H1 (cell line): ENCODE data around the gene FJX1. TPM values are rescaled to one million over a fixed set of nuclear protein-coding genes. Genes with fewer than 3 reads are reported as not detected.

Experiments used
- CTCF ChIA-PET: fragments of 300-600 bp; sonication (Branson Sonifier 250); formaldehyde crosslinking; loops from one replicate; lab custom pipeline; 2021; ENCODE audit not compliant: partially characterized antibody; lab: Charles Lee
- POLR2A ChIA-PET: fragments of 300-600 bp; sonication (Branson Sonifier 250); formaldehyde crosslinking; loops from one replicate; lab custom pipeline; 2021; ENCODE audit warnings: inconsistent platforms; ENCODE audit not compliant: partially characterized antibody; lab: Charles Lee
- DNase-seq, 2 experiments: peaks; one replicate each; pipeline versions ENCODE4 v3.0.0 to v3.0.0-alpha.2; 2010 to 2022; ENCODE audit warnings: low spot score in 2 of 2, low read depth in 1 of 2, mixed read lengths in 1 of 2
- FAIRE-seq: peaks from 2 replicates; lab custom pipeline; 2011; peaks lifted over from hg19 to GRCh38; lab: Jason Lieb, UNC
- H2AFZ ChIP-seq: 2 replicates; pipeline ENCODE4 v1.8.1; 2012; ENCODE audit warnings: low read length, inconsistent platforms
- H2AK5ac ChIP-seq: 2 replicates; pipeline ENCODE4 v1.6.1; 2013; ENCODE audit warnings: low read depth, low read length
- H2BK120ac ChIP-seq: replicated peaks from 2 replicates; pipeline ENCODE3; 2013; ENCODE audit warnings: low read depth, low read length, inconsistent platforms
- H2BK12ac ChIP-seq: 2 replicates; pipeline ENCODE4 v1.6.1; 2013; ENCODE audit warnings: low read depth, low read length
- H2BK15ac ChIP-seq: 2 replicates; pipeline ENCODE4 v1.6.1; 2013; ENCODE audit warnings: low read length
- H2BK20ac ChIP-seq: 2 replicates; pipeline ENCODE4 v1.6.1; 2013; ENCODE audit warnings: low read length
- H2BK5ac ChIP-seq: 2 replicates; pipeline ENCODE4 v1.6.1; 2013; ENCODE audit warnings: low read depth, low read length
- H3K14ac ChIP-seq: 2 replicates; pipeline ENCODE4 v1.6.1; 2013; ENCODE audit warnings: inconsistent platforms; ENCODE audit not compliant: insufficient read length
- H3K18ac ChIP-seq: 2 replicates; pipeline ENCODE4 v1.6.1; 2013; ENCODE audit warnings: low read length; ENCODE audit errors: extremely low read depth
- H3K23ac ChIP-seq: 2 replicates; pipeline ENCODE4 v1.6.1; 2013; ENCODE audit warnings: inconsistent platforms; ENCODE audit not compliant: insufficient read length
- H3K23me2 ChIP-seq: 2 replicates; pipeline ENCODE4 v1.6.1; 2013; ENCODE audit warnings: low read depth, low read length
- H3K27ac ChIP-seq: 2 replicates; pipeline ENCODE4 v1.6.1; 2011; ENCODE audit warnings: low read depth, low read length, inconsistent platforms
- H3K27me3 ChIP-seq, 4 experiments: replicated peaks in 1 of 4; 1 replicate in 1 of 4; 2 replicates in 3 of 4; pipeline versions ENCODE4 v1.6.1 to v1.8.1; 2011 to 2013; ENCODE audit warnings: low read length in 3 of 4, mild to moderate bottlenecking in 3 of 4, inconsistent platforms in 2 of 4, mixed read lengths in 2 of 4, moderate library complexity in 1 of 4; ENCODE audit not compliant: control insufficient read depth in 3 of 4, insufficient read depth in 3 of 4; ENCODE audit errors: extremely low read depth in 1 of 4
- H3K36me3 ChIP-seq, 4 experiments: 2 replicates each; pipeline versions ENCODE4 v1.6.1 to v1.8.1; 2011 to 2013; ENCODE audit warnings: mild to moderate bottlenecking in 4 of 4, low read length in 3 of 4, moderate library complexity in 2 of 4, control low read depth in 1 of 4, inconsistent platforms in 1 of 4; ENCODE audit not compliant: insufficient read depth in 4 of 4, control insufficient read depth in 2 of 4
- H3K4ac ChIP-seq: replicated peaks from 2 replicates; pipeline ENCODE3; 2013; ENCODE audit warnings: low read length, low read depth, mixed read lengths, inconsistent platforms; ENCODE audit not compliant: insufficient read length
- H3K4me1 ChIP-seq, 4 experiments: replicated peaks in 1 of 4; 1 replicate in 1 of 4; 2 replicates in 3 of 4; pipeline versions ENCODE4 v1.6.1 to v1.8.1; 2011 to 2013; ENCODE audit warnings: low read length in 3 of 4, inconsistent platforms in 2 of 4, mixed read lengths in 1 of 4; ENCODE audit not compliant: insufficient read depth in 4 of 4, control insufficient read depth in 3 of 4
- H3K4me2 ChIP-seq, 2 experiments: 2 replicates each; pipeline versions ENCODE4 v1.6.1 to v1.8.1; 2011 to 2013; ENCODE audit warnings: low read depth in 2 of 2, low read length in 2 of 2, control low read depth in 1 of 2, inconsistent platforms in 1 of 2, mild to moderate bottlenecking in 1 of 2; ENCODE audit not compliant: insufficient read depth in 1 of 2
- H3K4me3 ChIP-seq, 4 experiments: fragments of 200-600, 300-600 bp in 1 of 4; sonication (generic), shearing (Covaris generic), sonication (Bioruptor Twin) in 1 of 4; 2 replicates each; pipeline versions ENCODE4 v1.5.1 to v1.8.1; 2011 to 2016; ENCODE audit warnings: low read length in 4 of 4, low read depth in 3 of 4, control low read depth in 2 of 4, inconsistent platforms in 2 of 4, mild to moderate bottlenecking in 2 of 4, mixed read lengths in 1 of 4, moderate library complexity in 1 of 4; ENCODE audit not compliant: insufficient read depth in 2 of 4; ENCODE audit errors: extremely low read depth in 1 of 4
- H3K56ac ChIP-seq: replicated peaks from 2 replicates; pipeline ENCODE3; 2013; ENCODE audit warnings: low read depth, mild to moderate bottlenecking, mixed read lengths, low read length, inconsistent platforms; ENCODE audit not compliant: insufficient read length
- H3K79me1 ChIP-seq: 2 replicates; pipeline ENCODE4 v1.6.1; 2013; ENCODE audit warnings: low read depth, low read length, control low read depth
- H3K79me2 ChIP-seq, 2 experiments: 2 replicates each; pipeline versions ENCODE4 v1.6.1 to v1.8.1; 2012 to 2013; ENCODE audit warnings: low read length in 2 of 2, mild to moderate bottlenecking in 2 of 2, inconsistent platforms in 1 of 2; ENCODE audit not compliant: insufficient read depth in 2 of 2, control insufficient read depth in 1 of 2
- H3K9ac ChIP-seq, 4 experiments: replicated peaks in 1 of 4; 1 replicate in 1 of 4; 2 replicates in 3 of 4; pipeline versions ENCODE4 v1.6.1 to v1.8.1; 2011 to 2013; ENCODE audit warnings: low read depth in 3 of 4, low read length in 3 of 4, control low read depth in 2 of 4, mild to moderate bottlenecking in 2 of 4, moderate library complexity in 2 of 4, inconsistent platforms in 1 of 4; ENCODE audit errors: extremely low read depth in 1 of 4
- H3K9me3 ChIP-seq, 2 experiments: 2 replicates each; pipeline versions ENCODE4 v1.6.1 to v1.8.1; 2012 to 2013; ENCODE audit warnings: mild to moderate bottlenecking in 2 of 2, moderate library complexity in 2 of 2, control low read depth in 1 of 2, inconsistent platforms in 1 of 2, low read depth in 1 of 2, low read length in 1 of 2, mixed read lengths in 1 of 2; ENCODE audit not compliant: insufficient read depth in 2 of 2
- H4K20me1 ChIP-seq, 2 experiments: replicated peaks in 1 of 2; 2 replicates each; pipeline versions ENCODE3 to v1.8.1; 2011 to 2013; ENCODE audit warnings: inconsistent platforms in 2 of 2, low read length in 2 of 2, mild to moderate bottlenecking in 1 of 2; ENCODE audit not compliant: insufficient read depth in 2 of 2, control insufficient read depth in 1 of 2
- H4K5ac ChIP-seq: 2 replicates; pipeline ENCODE4 v1.6.1; 2013; ENCODE audit warnings: low read length, low read depth, mixed read lengths, inconsistent platforms; ENCODE audit not compliant: insufficient read length
- H4K8ac ChIP-seq: 2 replicates; pipeline ENCODE4 v1.8.0; 2013; ENCODE audit warnings: mild to moderate bottlenecking, moderate library complexity, low read length, inconsistent platforms; ENCODE audit not compliant: insufficient read depth; ENCODE audit errors: extremely low read depth
- H4K91ac ChIP-seq: replicated peaks from 2 replicates; pipeline ENCODE3; 2013; ENCODE audit warnings: low read length, mixed read lengths, inconsistent platforms; ENCODE audit not compliant: insufficient read length
- CBX5 ChIP-seq: fragments of 300-800, 300-1000 bp; sonication (generic); IDR thresholded peaks from 2 replicates; pipeline ENCODE4 v1.7.1; 2016; ENCODE audit warnings: antibody characterized with exemption, low read length, low read depth
- CBX8 ChIP-seq: fragments of 300-800, 300-1000 bp; sonication (generic); IDR thresholded peaks from 2 replicates; pipeline ENCODE4 v1.7.1; 2016; ENCODE audit warnings: low read depth, low read length, borderline replicate concordance
- CTCF ChIP-seq, 3 experiments: IDR thresholded peaks; 1 replicate in 2 of 3; 2 replicates in 1 of 3; pipeline versions ENCODE4 v1.5.1 to v1.6.1; 2011; ENCODE audit warnings: low read length in 3 of 3, mild to moderate bottlenecking in 3 of 3, inconsistent platforms in 2 of 3, low read depth in 1 of 3, moderate library complexity in 1 of 3; ENCODE audit not compliant: insufficient read depth in 1 of 3; ENCODE audit errors: control extremely low read depth in 1 of 3
- EGR1 ChIP-seq: IDR thresholded peaks from 2 replicates; pipeline ENCODE4 v1.6.1; 2011; ENCODE audit warnings: low read depth, low read length, borderline replicate concordance
- EZH2 ChIP-seq: fragments of 200-600 bp; sonication (generic); IDR thresholded peaks from 2 replicates; pipeline ENCODE4 v1.7.1; 2012; ENCODE audit warnings: low read depth, mild to moderate bottlenecking, moderate library complexity, low read length, inconsistent platforms; ENCODE audit not compliant: severe bottlenecking
- FOSL1 ChIP-seq: IDR thresholded peaks from 2 replicates; pipeline ENCODE4 v1.6.1; 2011; ENCODE audit warnings: mild to moderate bottlenecking, low read depth, low read length, moderate library complexity; ENCODE audit not compliant: insufficient read depth
- GTF2F1 ChIP-seq: IDR thresholded peaks from 2 replicates; pipeline ENCODE4 v1.6.1; 2012; ENCODE audit warnings: low read depth, low read length, improper control_type of control experiment, borderline replicate concordance
- HDAC2 ChIP-seq, 2 experiments: fragments of 300-600 bp in 1 of 2; sonication (generic) in 1 of 2; IDR thresholded peaks; 2 replicates each; pipeline ENCODE4 v1.6.1; 2011 to 2012; ENCODE audit warnings: low read depth in 2 of 2, low read length in 2 of 2, mild to moderate bottlenecking in 2 of 2, moderate library complexity in 2 of 2, borderline replicate concordance in 1 of 2, inconsistent platforms in 1 of 2
- HDAC6 ChIP-seq: IDR thresholded peaks from one replicate; pipeline ENCODE4 v1.7.1; 2012; ENCODE audit warnings: low read depth, mild to moderate bottlenecking, inconsistent platforms, low read length, moderate library complexity
- RBBP5 ChIP-seq: IDR thresholded peaks from 2 replicates; pipeline ENCODE4 v1.7.1; 2012; ENCODE audit warnings: low read depth, mild to moderate bottlenecking, inconsistent platforms, low read length, moderate library complexity, borderline replicate concordance
- SIRT6 ChIP-seq: IDR thresholded peaks from one replicate; pipeline ENCODE4 v1.7.1; 2012; ENCODE audit warnings: low read length, inconsistent platforms
- SP4 ChIP-seq: IDR thresholded peaks from 2 replicates; pipeline ENCODE4 v1.6.1; 2012; ENCODE audit warnings: low read length, inconsistent platforms
- TEAD4 ChIP-seq: IDR thresholded peaks from 2 replicates; pipeline ENCODE4 v1.6.1; 2012; ENCODE audit warnings: low read depth, low read length, inconsistent platforms, mixed read lengths
- polyA plus RNA-seq, 7 experiments: library from polyadenylated mRNA; depleted of rRNA in 3 of 7; stranded (reverse) in 5 of 7; unstranded in 2 of 7; fragments of >200 nt in 5 of 7; fragments of 200-250 nt in 2 of 7; gene quantifications; 1 replicate in 5 of 7; 2 replicates in 1 of 7; 4 replicates in 1 of 7; pipeline versions ENCODE4 v1.2.1 to v1.2.3, GENCODE V29; 2011 to 2013; ENCODE audit warnings: missing spikeins in 2 of 7, mixed read lengths in 2 of 7
- total RNA-seq: library from RNA; stranded (reverse); fragmentation: NEBNext Ultra II Directional; extraction: Animal tissue kit (Norgen Biotek cat#: 25700); gene quantifications from 2 replicates; pipeline ENCODE4 v1.2.1, GENCODE V29; 2021

The FJX1 gene
- total and polyA plus RNA-seq, 2 of the 8 experiments (the other 6 are each of a cell fraction or from before 2014, with no cell fraction given) = 6.3 to 13.3 TPM

GRCh38 chr11:35593143-35593542 is 25.1 kb upstream of the FJX1 start:
- no peak overlapping the region for H3K4me2 ChIP-seq
- H3K4ac ChIP-seq = no peak overlapping the region
- no peak overlapping the region for H2BK120ac ChIP-seq
- no peak overlapping the region for H3K27ac ChIP-seq
- no peaks in the 10 kb centered on the region for H3K36me3 ChIP-seq
- H4K20me1 ChIP-seq = no peaks in the 10 kb centered on the region
- CTCF ChIA-PET = interaction anchor here (1.0 to 1.3 kb wide), 2 partner anchors 121 to 344 kb away, joined by 3 read pairs; no protein-coding TSS in a partner anchor
- H3K4me1 ChIP-seq = no peaks in the 10 kb centered on the region
- POLR2A ChIA-PET = no interaction called here
- FAIRE-seq = no peak
- H2AFZ ChIP-seq = no peak overlapping the region
- no peaks in the 10 kb centered on the region for H3K23me2 ChIP-seq
- no peak overlapping the region for H3K14ac ChIP-seq
- H3K23ac ChIP-seq = no peak overlapping the region
- no peak overlapping the region for H2BK5ac ChIP-seq
- no peaks in the 10 kb centered on the region for H3K27me3 ChIP-seq
- no peak overlapping the region for H2BK20ac ChIP-seq
- no peak for DNase-seq
- no peak overlapping the region for H2BK12ac ChIP-seq
- no peak overlapping the region for H2AK5ac ChIP-seq
- H2BK15ac ChIP-seq = no peak overlapping the region
- no peaks in the 10 kb centered on the region for H3K79me1 ChIP-seq
- H4K8ac ChIP-seq = no peak overlapping the region
- H4K91ac ChIP-seq = no peak overlapping the region
- H3K18ac ChIP-seq = no peak overlapping the region
- no peak overlapping the region for H3K4me3 ChIP-seq
- H3K9me3 ChIP-seq = no peaks in the 10 kb centered on the region
- no peaks in the 10 kb centered on the region for H3K79me2 ChIP-seq
- no peak overlapping the region for H4K5ac ChIP-seq
- no peak overlapping the region for H3K56ac ChIP-seq
- no peak overlapping the region for H3K9ac ChIP-seq
- no peak for TF ChIP-seq CTCF (IDR thresholded peaks at IDR 0.05; ENCODE audit: control extremely low read depth in 1 of 3, insufficient read depth in 1 of 3, low read depth in 1 of 3, low read length in 3 of 3)
- TF ChIP-seq RBBP5 = no peak
- TF ChIP-seq SIRT6 = no peak
- TF ChIP-seq GTF2F1 = no peak
- TF ChIP-seq HDAC2 (IDR thresholded peaks at IDR 0.05; ENCODE audit: borderline replicate concordance in 1 of 2, low read depth in 2 of 2, low read length in 2 of 2) = no peak
- no peak for TF ChIP-seq FOSL1
- TF ChIP-seq SP4 = no peak
- TF ChIP-seq EGR1 = no peak
- no peak for TF ChIP-seq TEAD4
- TF ChIP-seq CBX5 = no peak
- no peak for TF ChIP-seq CBX8
- no peak for TF ChIP-seq EZH2
- no peak for TF ChIP-seq HDAC6
